NCI-H146 (cell line): ENCODE data around the gene GEMIN7.

Experiments
- DNase-seq: peaks from one replicate; lab custom pipeline; 2025; lab: John Stamatoyannopoulos, UW

GEMIN7 gene

GRCh38 chr19:45079063-45079910 lies at the start of gene GEMIN7:
Gene GEMIN7, plus strand, starts transcription at chr19:45079260. Its CDS starts 10,855 bp downstream, at chr19:45090115.
- DNase-seq, result peak; percentile 95

GRCh38 chr19:45030825-45031224 lies 48.2 kb upstream of the GEMIN7 start:
- DNase-seq, result no peak

GRCh38 chr19:45032421-45032820 lies 46.6 kb upstream of the GEMIN7 start:
- no peak for DNase-seq

GRCh38 chr19:45035755-45036154 lies 43.3 kb upstream of the GEMIN7 start:
- DNase-seq, result no peak

GRCh38 chr19:45037393-45038169 lies 41.5 kb upstream of the GEMIN7 start:
- DNase-seq, result no peak

- DNase-seq, result peak; percentile 88
Observed at GRCh38 chr19:45038931-45039893, 39.8 kb upstream of the GEMIN7 start, which contains the start of gene CLASRP. Gene CLASRP, plus strand, starts transcription at chr19:45039045. Its CDS starts 1,168 bp downstream, at chr19:45040213.

- no peak for DNase-seq
Observed at GRCh38 chr19:45040059-45040771, 38.8 kb upstream of the GEMIN7 start.

- no peak for DNase-seq
Observed at GRCh38 chr19:45041125-45041524, 37.9 kb upstream of the GEMIN7 start.

- peak; percentile 34 for DNase-seq
Observed at GRCh38 chr19:45045671-45046353, 33.2 kb upstream of the GEMIN7 start.

GRCh38 chr19:45046355-45046754 lies 32.7 kb upstream of the GEMIN7 start:
- DNase-seq, result no peak

GRCh38 chr19:45047188-45047797 lies 31.8 kb upstream of the GEMIN7 start:
- no peak for DNase-seq

GRCh38 chr19:45049073-45049736 lies 29.9 kb upstream of the GEMIN7 start:
- DNase-seq, result no peak

- no peak for DNase-seq
Observed at GRCh38 chr19:45050036-45050435, 29.0 kb upstream of the GEMIN7 start.

- no peak for DNase-seq
Observed at GRCh38 chr19:45051929-45052579, 27.0 kb upstream of the GEMIN7 start.

- no peak for DNase-seq
Observed at GRCh38 chr19:45056831-45057230, 22.2 kb upstream of the GEMIN7 start.

GRCh38 chr19:45057444-45057843 lies 21.6 kb upstream of the GEMIN7 start:
- no peak for DNase-seq

- no peak for DNase-seq
Observed at GRCh38 chr19:45058622-45059159, 20.4 kb upstream of the GEMIN7 start.

- DNase-seq, result peak; percentile 59
Observed at GRCh38 chr19:45059258-45059965, 19.6 kb upstream of the GEMIN7 start.
